HepG2 (cell line): ENCODE data around the gene ANKRD13D. TPM values are rescaled to one million over a fixed set of nuclear protein-coding genes. Genes with fewer than 3 reads are reported as not detected.

Experiments
- AGO2 ChIP-seq: fragments of 200-400 bp; formaldehyde crosslinking; optimal IDR thresholded peaks from 2 replicates; pipeline ENCODE3; 2017; ENCODE audit warnings: mild to moderate bottlenecking, low read depth, low read length, moderate library complexity
- MED8 ChIP-seq: sonication (generic); formaldehyde crosslinking; IDR thresholded peaks from 2 replicates; pipeline ENCODE4 v1.8.1; 2023; ENCODE audit warnings: mild to moderate bottlenecking, missing genetic modification reagents; ENCODE audit not compliant: insufficient replicate concordance
- ZC3H13 ChIP-seq: sonication (generic); formaldehyde crosslinking; IDR thresholded peaks from 2 replicates; pipeline ENCODE4 v1.8.1; 2023; ENCODE audit warnings: mild to moderate bottlenecking, missing genetic modification reagents, moderate library complexity
- ZNF430 ChIP-seq: sonication (generic); formaldehyde crosslinking; IDR thresholded peaks from 2 replicates; pipeline ENCODE4 v1.9.0; 2021; ENCODE audit warnings: mild to moderate bottlenecking, missing genetic modification reagents
- ZNF501 ChIP-seq: sonication (generic); formaldehyde crosslinking; IDR thresholded peaks from 2 replicates; pipeline ENCODE4 v1.5.1; 2020; ENCODE audit warnings: mild to moderate bottlenecking, moderate library complexity, missing genetic modification reagents
- ZNF557 ChIP-seq: sonication (generic); formaldehyde crosslinking; IDR thresholded peaks from 2 replicates; pipeline ENCODE4 v1.4.0; 2020; ENCODE audit warnings: missing genetic modification reagents
- ZNF574 ChIP-seq: sonication (generic); formaldehyde crosslinking; IDR thresholded peaks from 2 replicates; pipeline ENCODE4 v1.4.0; 2020; ENCODE audit warnings: missing genetic modification reagents
- polyA plus RNA-seq, 8 experiments: library from polyadenylated mRNA; depleted of rRNA in 3 of 8; stranded (reverse) in 7 of 8; unstranded in 1 of 8; fragments of >200 nt; fragmentation: Illumina TruSeq in 4 of 8; extraction: Trizol in 4 of 8; gene quantifications; 2 replicates each; pipeline versions ENCODE4 v1.2.1 to v1.2.3, GENCODE V29; 2011 to 2016; ENCODE audit warnings: low read depth in 4 of 8, missing spikeins in 1 of 8, mixed read lengths in 1 of 8; ENCODE audit not compliant: insufficient read depth in 1 of 8
- total RNA-seq, 5 experiments: library from RNA; depleted of rRNA; stranded (reverse); fragments of >200 nt; fragmentation: Illumina TruSeq; extraction: Trizol; gene quantifications; 2 replicates each; pipeline ENCODE4 v1.2.3, GENCODE V29; 2016; ENCODE audit warnings: low read depth in 1 of 5
- TF ChIP-seq, protein P1 (sequence below): sonication (generic); formaldehyde crosslinking; IDR thresholded peaks from 2 replicates; pipeline ENCODE4 v1.4.0; 2020; ENCODE audit warnings: mild to moderate bottlenecking, missing genetic modification reagents
- TF ChIP-seq, protein P2 (sequence below): sonication (generic); formaldehyde crosslinking; IDR thresholded peaks from 2 replicates; pipeline ENCODE4 v1.5.1; 2020; ENCODE audit warnings: mild to moderate bottlenecking, missing genetic modification reagents, borderline replicate concordance

The ANKRD13D gene
- total and polyA plus RNA-seq, 2 of the 13 experiments (the other 11 are each of a cell fraction or from before 2014, with no cell fraction given), result 18.6 to 27.3 TPM

DNA sequence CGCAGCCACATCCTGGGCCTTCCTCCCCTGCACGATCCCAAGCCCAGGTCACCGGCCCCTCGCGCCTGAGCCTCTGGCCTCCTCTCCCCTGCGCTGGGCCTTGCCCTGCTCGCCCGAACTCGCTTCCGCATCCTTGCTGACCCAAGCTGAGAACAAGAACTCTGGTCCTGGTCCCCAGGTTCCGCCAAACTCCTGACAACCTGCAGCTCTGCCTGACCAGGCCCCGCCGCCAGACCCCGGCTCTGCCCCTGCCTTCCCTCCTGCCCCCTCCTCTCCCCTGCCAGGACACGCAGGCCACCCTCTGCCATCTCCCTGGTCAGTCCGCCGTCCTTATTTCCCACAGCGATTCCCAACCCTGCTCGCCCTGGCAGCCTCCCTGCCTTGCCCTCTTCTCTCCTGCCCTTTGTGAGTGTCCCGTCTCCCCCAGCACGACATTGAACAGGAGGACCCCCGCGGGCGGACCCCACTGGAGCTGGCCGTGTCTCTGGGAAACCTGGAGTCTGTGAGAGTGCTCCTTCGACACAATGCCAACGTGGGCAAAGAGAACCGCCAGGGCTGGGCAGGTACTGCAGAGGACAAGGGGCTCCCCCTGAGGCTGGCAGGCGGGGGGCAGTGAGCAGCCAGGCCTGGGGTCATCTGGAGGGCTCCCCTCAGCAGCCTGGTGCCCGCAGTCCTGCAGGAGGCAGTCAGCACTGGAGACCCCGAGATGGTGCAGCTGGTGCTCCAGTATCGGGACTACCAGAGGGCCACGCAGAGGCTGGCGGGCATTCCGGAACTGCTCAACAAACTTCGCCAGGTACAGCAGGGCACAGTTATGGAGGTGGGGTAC, 762 bp downstream of the ANKRD13D start (continued):
- peak; percentile 35; the same call in 1 of the 2 replicates for TF ChIP-seq ZNF501 (CRISPR knock-in tag)
- TF ChIP-seq ZNF557, result no peak
- TF ChIP-seq AGO2, result peak; percentile 69
- TF ChIP-seq, protein P1, sequence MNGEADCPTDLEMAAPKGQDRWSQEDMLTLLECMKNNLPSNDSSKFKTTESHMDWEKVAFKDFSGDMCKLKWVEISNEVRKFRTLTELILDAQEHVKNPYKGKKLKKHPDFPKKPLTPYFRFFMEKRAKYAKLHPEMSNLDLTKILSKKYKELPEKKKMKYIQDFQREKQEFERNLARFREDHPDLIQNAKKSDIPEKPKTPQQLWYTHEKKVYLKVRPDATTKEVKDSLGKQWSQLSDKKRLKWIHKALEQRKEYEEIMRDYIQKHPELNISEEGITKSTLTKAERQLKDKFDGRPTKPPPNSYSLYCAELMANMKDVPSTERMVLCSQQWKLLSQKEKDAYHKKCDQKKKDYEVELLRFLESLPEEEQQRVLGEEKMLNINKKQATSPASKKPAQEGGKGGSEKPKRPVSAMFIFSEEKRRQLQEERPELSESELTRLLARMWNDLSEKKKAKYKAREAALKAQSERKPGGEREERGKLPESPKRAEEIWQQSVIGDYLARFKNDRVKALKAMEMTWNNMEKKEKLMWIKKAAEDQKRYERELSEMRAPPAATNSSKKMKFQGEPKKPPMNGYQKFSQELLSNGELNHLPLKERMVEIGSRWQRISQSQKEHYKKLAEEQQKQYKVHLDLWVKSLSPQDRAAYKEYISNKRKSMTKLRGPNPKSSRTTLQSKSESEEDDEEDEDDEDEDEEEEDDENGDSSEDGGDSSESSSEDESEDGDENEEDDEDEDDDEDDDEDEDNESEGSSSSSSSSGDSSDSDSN (CRISPR knock-in tag), result 0 out of 2 replicates have a peak, but pooled peaks have one; percentile 35
- TF ChIP-seq ZC3H13 (CRISPR knock-in tag), result peak; percentile 59; the same call in 1 of the 2 replicates
- TF ChIP-seq, protein P2, sequence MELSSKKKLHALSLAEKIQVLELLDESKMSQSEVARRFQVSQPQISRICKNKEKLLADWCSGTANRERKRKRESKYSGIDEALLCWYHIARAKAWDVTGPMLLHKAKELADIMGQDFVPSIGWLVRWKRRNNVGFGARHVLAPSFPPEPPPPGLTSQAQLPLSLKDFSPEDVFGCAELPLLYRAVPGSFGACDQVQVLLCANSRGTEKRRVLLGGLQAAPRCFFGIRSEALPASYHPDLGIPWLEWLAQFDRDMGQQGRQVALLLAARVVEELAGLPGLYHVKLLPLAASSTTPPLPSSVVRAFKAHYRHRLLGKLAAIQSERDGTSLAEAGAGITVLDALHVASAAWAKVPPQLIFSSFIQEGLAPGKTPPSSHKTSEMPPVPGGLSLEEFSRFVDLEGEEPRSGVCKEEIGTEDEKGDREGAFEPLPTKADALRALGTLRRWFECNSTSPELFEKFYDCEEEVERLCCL (CRISPR knock-in tag), result no peak
- TF ChIP-seq MED8 (CRISPR knock-in tag), result peak; percentile 26
- TF ChIP-seq ZNF430, result no peak
- peak; percentile 47; the same call in 1 of the 2 replicates for TF ChIP-seq ZNF574
